WTC11 (cell line): ENCODE measurements around the gene CTBP1. TPM values are rescaled to one million over a fixed set of nuclear protein-coding genes. Genes with fewer than 3 reads are reported as not detected.

Source experiments
- ATAC-seq: fragments of 200-7000 bp; cut with Tn5 transposase; 2 replicates; pipeline ENCODE4 v1.10.0; 2021; ENCODE audit warnings: mild to moderate bottlenecking, moderate library complexity
- CTCF ChIA-PET: fragments of 300-600 bp; sonication (Branson Sonifier 250); formaldehyde crosslinking; loops from one replicate; lab custom pipeline; 2021; ENCODE audit warnings: antibody characterized with exemption; lab: Charles Lee
- POLR2A ChIA-PET: fragments of 350-600 bp; sonication (Branson Sonifier 250); formaldehyde crosslinking; loops from one replicate; lab custom pipeline; 2021; ENCODE audit warnings: antibody characterized with exemption; lab: Charles Lee
- DNase-seq: peaks from one replicate; pipeline ENCODE4 v3.0.0; 2021; ENCODE audit warnings: low spot score
- H3K27ac Mint-ChIP-seq: 2 replicates; pipeline ENCODE4 v1.8.0; 2021; ENCODE audit warnings: mixed read lengths
- H3K27me3 Mint-ChIP-seq: 2 replicates; pipeline ENCODE4 v1.8.0; 2021; ENCODE audit warnings: low read depth, mild to moderate bottlenecking, moderate library complexity, mixed read lengths
- H3K36me3 Mint-ChIP-seq: 2 replicates; pipeline ENCODE4 v1.8.0; 2021; ENCODE audit warnings: mixed read lengths
- H3K4me1 Mint-ChIP-seq: 2 replicates; pipeline ENCODE4 v1.8.0; 2022; ENCODE audit warnings: mixed read lengths
- H3K4me3 Mint-ChIP-seq: 2 replicates; pipeline ENCODE4 v1.8.0; 2021; ENCODE audit warnings: mild to moderate bottlenecking, moderate library complexity, mixed read lengths
- H3K9me3 Mint-ChIP-seq: 2 replicates; pipeline ENCODE4 v1.8.0; 2021; ENCODE audit warnings: mixed read lengths
- ATF6 ChIP-seq: sonication (generic); formaldehyde crosslinking; IDR thresholded peaks from 2 replicates; pipeline ENCODE4 v1.8.1; 2023; ENCODE audit warnings: mild to moderate bottlenecking, missing genetic modification reagents
- CBFB ChIP-seq: sonication (generic); formaldehyde crosslinking; IDR thresholded peaks from 2 replicates; pipeline ENCODE4 v1.8.1; 2022; ENCODE audit warnings: mild to moderate bottlenecking, low read depth, missing genetic modification reagents
- E2F5 ChIP-seq: sonication (generic); formaldehyde crosslinking; IDR thresholded peaks from 2 replicates; pipeline ENCODE4 v1.8.1; 2022; ENCODE audit warnings: mild to moderate bottlenecking, moderate library complexity, missing genetic modification reagents
- FOXK1 ChIP-seq: sonication (generic); formaldehyde crosslinking; IDR thresholded peaks from 2 replicates; pipeline ENCODE4 v1.8.0; 2022; ENCODE audit warnings: mild to moderate bottlenecking, moderate library complexity, missing genetic modification reagents
- FOXP1 ChIP-seq: sonication (generic); formaldehyde crosslinking; IDR thresholded peaks from 2 replicates; pipeline ENCODE4 v1.8.0; 2022; ENCODE audit warnings: missing genetic modification reagents, mild to moderate bottlenecking, moderate library complexity, borderline replicate concordance
- GABPB1 ChIP-seq: sonication (generic); formaldehyde crosslinking; IDR thresholded peaks from 2 replicates; pipeline ENCODE4 v1.8.1; 2023; ENCODE audit warnings: mild to moderate bottlenecking, missing genetic modification reagents
- HMGA2 ChIP-seq: fragments of 250-450 bp; sonication (Bioruptor Pico); IDR thresholded peaks from 2 replicates; pipeline ENCODE4 v1.4.0; 2021; ENCODE audit warnings: mild to moderate bottlenecking, moderate library complexity
- JUN ChIP-seq: sonication (generic); formaldehyde crosslinking; IDR thresholded peaks from 2 replicates; pipeline ENCODE4 v1.8.0; 2023; ENCODE audit warnings: mild to moderate bottlenecking, missing genetic modification reagents
- OVOL2 ChIP-seq: fragments of 250-450 bp; sonication (Bioruptor Pico); IDR thresholded peaks from 2 replicates; pipeline ENCODE4 v1.9.0; 2021; ENCODE audit warnings: mild to moderate bottlenecking, borderline replicate concordance
- SMAD4 ChIP-seq: sonication (generic); formaldehyde crosslinking; IDR thresholded peaks from 2 replicates; pipeline ENCODE4 v1.8.0; 2022; ENCODE audit warnings: mild to moderate bottlenecking, missing genetic modification reagents
- TCF7 ChIP-seq: sonication (generic); formaldehyde crosslinking; IDR thresholded peaks from 2 replicates; pipeline ENCODE4 v1.8.0; 2022; ENCODE audit warnings: mild to moderate bottlenecking, low read depth, missing genetic modification reagents, moderate library complexity
- ZNF317 ChIP-seq: sonication (generic); formaldehyde crosslinking; IDR thresholded peaks from 2 replicates; pipeline ENCODE4 v1.8.1; 2023; ENCODE audit warnings: low read depth, mild to moderate bottlenecking, moderate library complexity, missing genetic modification reagents, borderline replicate concordance
- ZNF671 ChIP-seq: fragments of 250-450 bp; sonication (Bioruptor Pico); IDR thresholded peaks from 2 replicates; pipeline ENCODE4 v1.8.0; 2021; ENCODE audit warnings: mild to moderate bottlenecking
- total RNA-seq: library from RNA; stranded (reverse); gene quantifications from 3 replicates; pipeline ENCODE4 v1.2.3, GENCODE V29; 2021
- TF ChIP-seq, protein P1 (sequence below): sonication (generic); formaldehyde crosslinking; IDR thresholded peaks from 2 replicates; pipeline ENCODE4 v1.8.1; 2022; ENCODE audit warnings: low read depth, missing genetic modification reagents, borderline replicate concordance
- TF ChIP-seq, protein P2 (sequence below): sonication (generic); formaldehyde crosslinking; IDR thresholded peaks from 2 replicates; pipeline ENCODE4 v1.8.1; 2023; ENCODE audit warnings: mild to moderate bottlenecking, missing genetic modification reagents, borderline replicate concordance

CTBP1 gene
- total RNA-seq, 1 experiment from 2014 or later: 143 TPM

GRCh38 chr4:1191621-1192020 is 57.3 kb downstream of the CTBP1 start:
- Mint-ChIP-seq H3K4me1 (no peaks in the 10 kb centered on the region), H3K27me3 (peaks cover 5% of the 10 kb centered on the region), H3K36me3 (no peaks in the 10 kb centered on the region), H3K9me3 (peaks cover 5% of the 10 kb centered on the region), H3K27ac (no peak overlapping the region), H3K4me3 (no peak overlapping the region)
- ChIA-PET CTCF (no interaction called here), POLR2A (no interaction called here)
- DNase-seq (peak; percentile 3), ATAC-seq (no peak)
- TF ChIP-seq CBFB (CRISPR knock-in tag) (no peak), ATF6 (no peak), TCF7 (no peak), JUN (CRISPR knock-in tag) (no peak), GABPB1 (CRISPR knock-in tag) (no peak), SMAD4 (no peak)

DNA sequence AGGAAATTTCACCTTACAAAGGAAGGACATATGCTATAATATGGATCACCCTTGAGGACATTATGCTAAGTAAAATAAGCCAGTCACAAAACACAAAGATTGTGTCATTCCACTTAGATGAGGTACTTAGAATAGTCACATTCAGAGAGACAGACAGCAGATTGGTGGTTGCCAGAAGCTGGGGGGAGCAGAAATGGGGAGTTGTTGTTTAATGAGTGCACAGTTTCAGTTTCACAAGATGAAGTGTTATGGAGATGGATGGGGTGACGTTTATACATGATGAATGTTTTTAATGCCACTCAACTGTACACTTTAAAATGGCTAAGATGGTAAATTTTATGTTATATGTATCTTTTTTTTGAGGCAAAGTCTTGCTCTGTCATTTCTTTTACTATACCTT is 61.7 kb downstream of the CTBP1 start:
- Mint-ChIP-seq H3K4me3 (no peak overlapping the region), H3K36me3 (no peaks in the 10 kb centered on the region), H3K27ac (no peak overlapping the region)
- DNase-seq (no peak), ATAC-seq (no peak)
- CTCF ChIA-PET: no interaction called here
- TF ChIP-seq FOXK1 (CRISPR knock-in tag) (no peak), FOXP1 (CRISPR knock-in tag) (no peak), ZNF671 (CRISPR knock-in tag) (no peak), ZNF317 (CRISPR knock-in tag) (no peak), HMGA2 (no peak), OVOL2 (CRISPR knock-in tag) (no peak), E2F5 (no peak)
- TF ChIP-seq, protein P1, sequence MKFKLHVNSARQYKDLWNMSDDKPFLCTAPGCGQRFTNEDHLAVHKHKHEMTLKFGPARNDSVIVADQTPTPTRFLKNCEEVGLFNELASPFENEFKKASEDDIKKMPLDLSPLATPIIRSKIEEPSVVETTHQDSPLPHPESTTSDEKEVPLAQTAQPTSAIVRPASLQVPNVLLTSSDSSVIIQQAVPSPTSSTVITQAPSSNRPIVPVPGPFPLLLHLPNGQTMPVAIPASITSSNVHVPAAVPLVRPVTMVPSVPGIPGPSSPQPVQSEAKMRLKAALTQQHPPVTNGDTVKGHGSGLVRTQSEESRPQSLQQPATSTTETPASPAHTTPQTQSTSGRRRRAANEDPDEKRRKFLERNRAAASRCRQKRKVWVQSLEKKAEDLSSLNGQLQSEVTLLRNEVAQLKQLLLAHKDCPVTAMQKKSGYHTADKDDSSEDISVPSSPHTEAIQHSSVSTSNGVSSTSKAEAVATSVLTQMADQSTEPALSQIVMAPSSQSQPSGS: no peak
- TF ChIP-seq, protein P2, sequence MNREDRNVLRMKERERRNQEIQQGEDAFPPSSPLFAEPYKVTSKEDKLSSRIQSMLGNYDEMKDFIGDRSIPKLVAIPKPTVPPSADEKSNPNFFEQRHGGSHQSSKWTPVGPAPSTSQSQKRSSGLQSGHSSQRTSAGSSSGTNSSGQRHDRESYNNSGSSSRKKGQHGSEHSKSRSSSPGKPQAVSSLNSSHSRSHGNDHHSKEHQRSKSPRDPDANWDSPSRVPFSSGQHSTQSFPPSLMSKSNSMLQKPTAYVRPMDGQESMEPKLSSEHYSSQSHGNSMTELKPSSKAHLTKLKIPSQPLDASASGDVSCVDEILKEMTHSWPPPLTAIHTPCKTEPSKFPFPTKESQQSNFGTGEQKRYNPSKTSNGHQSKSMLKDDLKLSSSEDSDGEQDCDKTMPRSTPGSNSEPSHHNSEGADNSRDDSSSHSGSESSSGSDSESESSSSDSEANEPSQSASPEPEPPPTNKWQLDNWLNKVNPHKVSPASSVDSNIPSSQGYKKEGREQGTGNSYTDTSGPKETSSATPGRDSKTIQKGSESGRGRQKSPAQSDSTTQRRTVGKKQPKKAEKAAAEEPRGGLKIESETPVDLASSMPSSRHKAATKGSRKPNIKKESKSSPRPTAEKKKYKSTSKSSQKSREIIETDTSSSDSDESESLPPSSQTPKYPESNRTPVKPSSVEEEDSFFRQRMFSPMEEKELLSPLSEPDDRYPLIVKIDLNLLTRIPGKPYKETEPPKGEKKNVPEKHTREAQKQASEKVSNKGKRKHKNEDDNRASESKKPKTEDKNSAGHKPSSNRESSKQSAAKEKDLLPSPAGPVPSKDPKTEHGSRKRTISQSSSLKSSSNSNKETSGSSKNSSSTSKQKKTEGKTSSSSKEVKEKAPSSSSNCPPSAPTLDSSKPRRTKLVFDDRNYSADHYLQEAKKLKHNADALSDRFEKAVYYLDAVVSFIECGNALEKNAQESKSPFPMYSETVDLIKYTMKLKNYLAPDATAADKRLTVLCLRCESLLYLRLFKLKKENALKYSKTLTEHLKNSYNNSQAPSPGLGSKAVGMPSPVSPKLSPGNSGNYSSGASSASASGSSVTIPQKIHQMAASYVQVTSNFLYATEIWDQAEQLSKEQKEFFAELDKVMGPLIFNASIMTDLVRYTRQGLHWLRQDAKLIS (CRISPR knock-in tag): no peak
- TF ChIP-seq, all 79 proteins: peak for 0
- Mint-ChIP-seq H3K4me1 (no peaks in the 10 kb centered on the region), H3K27me3 (peaks cover 26% of the 10 kb centered on the region), H3K9me3 (peaks cover 10% of the 10 kb centered on the region)
- POLR2A ChIA-PET: no interaction called here
